CD4-positive, CD25-positive, alpha-beta regulatory T cell (primary cell): ENCODE data around the gene MCAT. TPM values are rescaled to one million over a fixed set of nuclear protein-coding genes. Genes with fewer than 3 reads are reported as not detected.
"Not testable (repeated sequence)": the region's sequence is repeated elsewhere in the genome, so short reads cannot be mapped to it uniquely, and the experiment has no call there.

Experiments
- ATAC-seq, 2 donors: fragments of 150-1000 bp; cut with Tn5 transposase; one replicate each; pipeline ENCODE4 v1.10.0; 2021; ENCODE audit warnings: low read depth in 2 of 2, moderate number of reproducible peaks in 2 of 2, moderate library complexity in 1 of 2
- DNase-seq, 3 donors: peaks; one replicate each; pipeline versions ENCODE4 v3.0.0 to v3.0.0-alpha.2; 2012 to 2022; ENCODE audit warnings: mixed read lengths in 1 of 3
- H3K27ac ChIP-seq: one replicate; pipeline ENCODE4 v1.7.0; 2013; ENCODE audit warnings: mild to moderate bottlenecking, low read length; ENCODE audit not compliant: insufficient read depth, poor library complexity, severe bottlenecking
- H3K27me3 ChIP-seq: one replicate; pipeline ENCODE4 v1.7.0; 2013; ENCODE audit warnings: low read length; ENCODE audit not compliant: control insufficient read depth, insufficient read depth
- H3K36me3 ChIP-seq: one replicate; pipeline ENCODE4 v1.7.0; 2013; ENCODE audit warnings: mild to moderate bottlenecking, low read length, moderate library complexity; ENCODE audit not compliant: control insufficient read depth, insufficient read depth
- H3K4me1 ChIP-seq: 2 replicates; pipeline ENCODE4 v1.7.0; 2013; ENCODE audit warnings: mild to moderate bottlenecking, low read length; ENCODE audit not compliant: insufficient read depth, control insufficient read depth, poor library complexity, severe bottlenecking
- H3K4me3 ChIP-seq: one replicate; pipeline ENCODE4 v1.7.0; 2013; ENCODE audit warnings: low read depth, mild to moderate bottlenecking, low read length, moderate library complexity
- H3K9me3 ChIP-seq, 2 experiments: 1 replicate in 1 of 2; 2 replicates in 1 of 2; pipeline ENCODE4 v1.7.0; 2013; ENCODE audit warnings: low read length in 2 of 2, mild to moderate bottlenecking in 1 of 2, moderate library complexity in 1 of 2; ENCODE audit not compliant: control insufficient read depth in 2 of 2
- H3K27ac Mint-ChIP-seq, 3 donors: one replicate each; pipeline ENCODE4 v1.8.0; 2020 to 2022; ENCODE audit warnings: mild to moderate bottlenecking in 3 of 3, mixed read lengths in 3 of 3, moderate library complexity in 2 of 3
- H3K27me3 Mint-ChIP-seq: one replicate; pipeline ENCODE4 v1.8.0; 2022; ENCODE audit warnings: mild to moderate bottlenecking, mixed read lengths
- H3K36me3 Mint-ChIP-seq: one replicate; pipeline ENCODE4 v1.8.0; 2020; ENCODE audit warnings: mixed read lengths
- H3K4me1 Mint-ChIP-seq, 4 donors: one replicate each; pipeline ENCODE4 v1.8.0; 2020 to 2022; ENCODE audit warnings: mixed read lengths in 4 of 4, mild to moderate bottlenecking in 1 of 4
- H3K4me3 Mint-ChIP-seq, 4 donors: one replicate each; pipeline ENCODE4 v1.8.0; 2020 to 2022; ENCODE audit warnings: mild to moderate bottlenecking in 4 of 4, mixed read lengths in 4 of 4, moderate library complexity in 3 of 4
- H3K9me3 Mint-ChIP-seq, 7 donors: one replicate each; pipeline ENCODE4 v1.8.0; 2020 to 2022; ENCODE audit warnings: mixed read lengths in 7 of 7, mild to moderate bottlenecking in 3 of 7, moderate library complexity in 2 of 7
- polyA plus RNA-seq, 4 donors: library from polyadenylated mRNA; unstranded; fragments of 300-500 nt; fragmentation: Illumina TruSeq; gene quantifications; one replicate each; pipeline ENCODE4 v1.2.3, GENCODE V29; 2021
- total RNA-seq: library from RNA; stranded (reverse); gene quantifications from one replicate; pipeline ENCODE4 v1.2.3, GENCODE V29; 2022

MCAT gene
- total and polyA plus RNA-seq, 5 donors from 2014 or later: 5.4 to 9.8 (median 8.4) TPM

GRCh38 chr22:43109921-43110443 is 33.2 kb downstream of the MCAT start:
- Mint-ChIP-seq H3K36me3 (no peaks in the 10 kb centered on the region), H3K4me3 (peak overlapping the region; percentile 81 to 87 (median 86)), H3K27ac (no peak overlapping the region), H3K27me3 (peaks cover 4% of the 10 kb centered on the region), H3K9me3 (no peaks in the 10 kb centered on the region), H3K4me1 (peaks cover 0 to 9% (median 4%) of the 10 kb centered on the region in 4 donors)
- H3K27me3 ChIP-seq: no peaks in the 10 kb centered on the region
- H3K36me3 ChIP-seq: no peaks in the 10 kb centered on the region
- no peak overlapping the region for H3K27ac ChIP-seq
- peak overlapping the region; percentile 67 for H3K4me3 ChIP-seq
- H3K4me1 ChIP-seq: peaks cover 18% of the 10 kb centered on the region
- no peak for ATAC-seq
- no peaks in the 10 kb centered on the region for H3K9me3 ChIP-seq
- DNase-seq: no peak

- H3K9me3 ChIP-seq: no peaks in the 10 kb centered on the region
- Mint-ChIP-seq H3K4me1 (peaks cover 0 to 11% (median 4%) of the 10 kb centered on the region in 4 donors), H3K36me3 (no peaks in the 10 kb centered on the region), H3K27me3 (peaks cover 4% of the 10 kb centered on the region), H3K4me3 (peak overlapping the region; percentile 3 to 73 (median 60)), H3K9me3 (no peaks in the 10 kb centered on the region), H3K27ac (no peak overlapping the region)
- no peaks in the 10 kb centered on the region for H3K27me3 ChIP-seq
- H3K36me3 ChIP-seq: no peaks in the 10 kb centered on the region
- ATAC-seq (no peak), DNase-seq (no peak)
- no peak overlapping the region for H3K27ac ChIP-seq
- no peak overlapping the region for H3K4me3 ChIP-seq
- peaks cover 18% of the 10 kb centered on the region for H3K4me1 ChIP-seq
Observed at GRCh38 chr22:43109511-43109910, 33.7 kb downstream of the MCAT start.

- no peaks in the 10 kb centered on the region for H3K9me3 Mint-ChIP-seq
- H3K27me3 Mint-ChIP-seq: no peaks in the 10 kb centered on the region
- H3K36me3 Mint-ChIP-seq: no peaks in the 10 kb centered on the region
- Histone ChIP-seq H3K27ac (no peak overlapping the region), H3K4me3 (no peak overlapping the region), H3K9me3 (no peaks in the 10 kb centered on the region), H3K27me3 (no peaks in the 10 kb centered on the region), H3K4me1 (peaks cover 23% of the 10 kb centered on the region), H3K36me3 (no peaks in the 10 kb centered on the region)
- peak overlapping the region in 1 of 4 donors; percentile 6 for H3K4me3 Mint-ChIP-seq
- no peak for DNase-seq
- ATAC-seq: no peak
- peaks cover 5 to 20% (median 9%) of the 10 kb centered on the region in 4 donors for H3K4me1 Mint-ChIP-seq
- no peak overlapping the region for H3K27ac Mint-ChIP-seq
Observed at GRCh38 chr22:43106302-43106701, 36.9 kb downstream of the MCAT start.

- H3K36me3 ChIP-seq, ATAC-seq, H3K4me3 ChIP-seq, H3K27me3 Mint-ChIP-seq, H3K36me3 Mint-ChIP-seq, H3K9me3 ChIP-seq, H3K9me3 Mint-ChIP-seq, H3K4me3 Mint-ChIP-seq, H3K27ac ChIP-seq, H3K27ac Mint-ChIP-seq, DNase-seq, H3K27me3 ChIP-seq: not testable (repeated sequence)
- H3K4me1 ChIP-seq: peaks cover 11% of the 10 kb centered on the region
- peaks cover 4 to 16% (median 6%) of the 10 kb centered on the region in 4 donors for H3K4me1 Mint-ChIP-seq
Observed at GRCh38 chr22:43104950-43105349, 38.2 kb downstream of the MCAT start.

GRCh38 chr22:43104056-43104625 is 39.1 kb downstream of the MCAT start:
- H3K4me1 Mint-ChIP-seq: peaks cover 4 to 16% (median 6%) of the 10 kb centered on the region in 4 donors
- peak overlapping the region; percentile 57 to 82 (median 67) for H3K27ac Mint-ChIP-seq
- H3K9me3 ChIP-seq, H3K27me3 Mint-ChIP-seq, H3K36me3 Mint-ChIP-seq, H3K27me3 ChIP-seq, H3K9me3 Mint-ChIP-seq, H3K36me3 ChIP-seq: not testable (repeated sequence)
- H3K4me3 ChIP-seq: peak overlapping the region; percentile 37
- peak overlapping the region; percentile 14 for H3K27ac ChIP-seq
- H3K4me3 Mint-ChIP-seq: peak overlapping the region in 1 of 4 donors; percentile 27
- DNase-seq (peak in 2 of 3 donors; percentile 25 to 86), ATAC-seq (peak; percentile 73 to 84)
- H3K4me1 ChIP-seq: peaks cover 10% of the 10 kb centered on the region

GRCh38 chr22:43101306-43101705 is 41.9 kb downstream of the MCAT start:
- no peak for ATAC-seq

GRCh38 chr22:43100225-43100624 is 43.0 kb downstream of the MCAT start:
- H3K4me3 ChIP-seq: no peak overlapping the region
- DNase-seq (no peak), ATAC-seq (no peak)
- no peaks in the 10 kb centered on the region for H3K27me3 ChIP-seq
- peak overlapping the region in 1 of 3 donors; percentile 1 for H3K27ac Mint-ChIP-seq
- H3K27ac ChIP-seq: no peak overlapping the region
- H3K4me3 Mint-ChIP-seq: no peak overlapping the region
- H3K9me3 ChIP-seq: peaks cover 0 to 8% of the 10 kb centered on the region in 2 experiments
- H3K4me1 Mint-ChIP-seq: peaks cover 4 to 14% (median 6%) of the 10 kb centered on the region in 4 donors
- no peaks in the 10 kb centered on the region for H3K27me3 Mint-ChIP-seq
- H3K36me3 Mint-ChIP-seq: no peaks in the 10 kb centered on the region
- peaks cover 0 to 4% (median 3%) of the 10 kb centered on the region in 7 donors for H3K9me3 Mint-ChIP-seq
- peaks cover 10% of the 10 kb centered on the region for H3K4me1 ChIP-seq
- H3K36me3 ChIP-seq: no peaks in the 10 kb centered on the region

More at GRCh38 chr22:43101306-43101705, 41.9 kb downstream of the MCAT start:
- no peak overlapping the region for H3K27ac ChIP-seq
- H3K9me3 ChIP-seq: peaks cover 0 to 7% of the 10 kb centered on the region in 2 experiments
- Mint-ChIP-seq H3K4me1 (peaks cover 4 to 14% (median 6%) of the 10 kb centered on the region in 4 donors), H3K27ac (no peak overlapping the region), H3K27me3 (no peaks in the 10 kb centered on the region), H3K36me3 (no peaks in the 10 kb centered on the region), H3K4me3 (no peak overlapping the region), H3K9me3 (peaks cover 0 to 3% (median 0%) of the 10 kb centered on the region in 7 donors)
- peaks cover 10% of the 10 kb centered on the region for H3K4me1 ChIP-seq
- H3K36me3 ChIP-seq: no peaks in the 10 kb centered on the region
- no peak overlapping the region for H3K4me3 ChIP-seq
- H3K27me3 ChIP-seq: no peaks in the 10 kb centered on the region
- DNase-seq: no peak

GRCh38 chr22:43099095-43099494 is 44.1 kb downstream of the MCAT start:
- ATAC-seq (no peak), DNase-seq (no peak)
- no peaks in the 10 kb centered on the region for H3K36me3 ChIP-seq
- peaks cover 0 to 8% of the 10 kb centered on the region in 2 experiments for H3K9me3 ChIP-seq
- Mint-ChIP-seq H3K9me3 (peaks cover 0 to 4% (median 3%) of the 10 kb centered on the region in 7 donors), H3K4me1 (peaks cover 4 to 8% (median 4%) of the 10 kb centered on the region in 4 donors), H3K27ac (no peak overlapping the region), H3K36me3 (no peaks in the 10 kb centered on the region), H3K4me3 (no peak overlapping the region), H3K27me3 (no peaks in the 10 kb centered on the region)
- H3K27ac ChIP-seq: no peak overlapping the region
- H3K27me3 ChIP-seq: no peaks in the 10 kb centered on the region
- H3K4me1 ChIP-seq: peaks cover 6% of the 10 kb centered on the region
- H3K4me3 ChIP-seq: no peak overlapping the region
